ENCODE results near the gene COLEC12. TPM values are rescaled to one million over a fixed set of nuclear protein-coding genes. Genes with fewer than 3 reads are reported as not detected.

Gene COLEC12
- polyA plus RNA-seq, 1 donor (not counting 4 experiments of a cell fraction or from before 2014, with no cell fraction given), result not detected

GRCh38 chr18:334575-335132 is 165.8 kb downstream of the COLEC12 start:
- Histone ChIP-seq H3K36me3 (ENCODE audit: control insufficient read depth in 2 of 2, extremely low read depth in 1 of 2, insufficient read depth in 2 of 2, low read length in 2 of 2) (no peaks in the 10 kb centered on the region), H2AFZ (ENCODE audit: control insufficient read depth, low read length) (no peak overlapping the region), H3K9me1 (ENCODE audit: control insufficient read depth, extremely low read depth, insufficient read depth, low read length) (no peaks in the 10 kb centered on the region), H3K79me2 (ENCODE audit: control insufficient read depth, insufficient read depth, low read length) (no peaks in the 10 kb centered on the region), H3K27me3 (ENCODE audit: control insufficient read depth, extremely low read depth, insufficient read depth, low read length) (no peaks in the 10 kb centered on the region), H3K9me3 (ENCODE audit: control insufficient read depth, low read depth, low read length) (no peaks in the 10 kb centered on the region), H3K4me2 (ENCODE audit: control insufficient read depth, extremely low read depth, insufficient read depth, low read depth, low read length) (no peak overlapping the region), H3K27ac (ENCODE audit: control insufficient read depth, insufficient read depth, low read length) (no peak overlapping the region), H3K4me3 (ENCODE audit: control insufficient read depth in 2 of 3, extremely low read depth in 1 of 3, insufficient read depth in 2 of 3, low read depth in 1 of 3, low read length in 3 of 3) (no peak overlapping the region), H3K9ac (ENCODE audit: control insufficient read depth, extremely low read depth, insufficient read depth, low read length) (no peak overlapping the region), H3K4me1 (ENCODE audit: control insufficient read depth, extremely low read depth, insufficient read depth, low read length) (no peaks in the 10 kb centered on the region), H4K20me1 (ENCODE audit: control insufficient read depth, extremely low read depth, insufficient read depth, low read length) (no peaks in the 10 kb centered on the region)
- dilution Hi-C loops (cut with MboI; ENCODE audit: extremely low pct_ligation_motif_present, low sequenced_read_pairs), result no loop called here
- no peak for TF ChIP-seq EZH2 (IDR thresholded peaks at IDR 0.05; ENCODE audit: low read length)
- TF ChIP-seq CTCF (optimal IDR thresholded peaks at IDR 0.05 in 1 of 3, IDR thresholded peaks at IDR 0.05 in 1 of 3, conservative IDR thresholded peaks at IDR 0.05 in 1 of 3; ENCODE audit: extremely low read depth in 1 of 3, insufficient read depth in 2 of 3, low read length in 3 of 3), result no peak
- no peak for DNase-seq (ENCODE audit: low read depth, low spot score)
- FAIRE-seq, result no peak

GRCh38 chr18:332721-333510 is 167.6 kb downstream of the COLEC12 start:
- TF ChIP-seq CTCF (optimal IDR thresholded peaks at IDR 0.05 in 1 of 3, IDR thresholded peaks at IDR 0.05 in 1 of 3, conservative IDR thresholded peaks at IDR 0.05 in 1 of 3; ENCODE audit: extremely low read depth in 1 of 3, insufficient read depth in 2 of 3, low read length in 3 of 3) (no peak), EZH2 (IDR thresholded peaks at IDR 0.05; ENCODE audit: low read length) (no peak)

More at GRCh38 chr18:332721-333510, 167.6 kb downstream of the COLEC12 start:
- FAIRE-seq (no peak), DNase-seq (ENCODE audit: low read depth, low spot score) (no peak)
- Histone ChIP-seq H3K79me2 (ENCODE audit: control insufficient read depth, insufficient read depth, low read length) (no peaks in the 10 kb centered on the region), H3K4me1 (ENCODE audit: control insufficient read depth, extremely low read depth, insufficient read depth, low read length) (no peaks in the 10 kb centered on the region), H2AFZ (ENCODE audit: control insufficient read depth, low read length) (no peak overlapping the region), H3K9ac (ENCODE audit: control insufficient read depth, extremely low read depth, insufficient read depth, low read length) (no peak overlapping the region), H3K9me1 (ENCODE audit: control insufficient read depth, extremely low read depth, insufficient read depth, low read length) (no peaks in the 10 kb centered on the region), H4K20me1 (ENCODE audit: control insufficient read depth, extremely low read depth, insufficient read depth, low read length) (no peaks in the 10 kb centered on the region), H3K4me3 (ENCODE audit: control insufficient read depth in 2 of 3, extremely low read depth in 1 of 3, insufficient read depth in 2 of 3, low read depth in 1 of 3, low read length in 3 of 3) (no peak overlapping the region), H3K4me2 (ENCODE audit: control insufficient read depth, extremely low read depth, insufficient read depth, low read depth, low read length) (no peak overlapping the region), H3K27ac (ENCODE audit: control insufficient read depth, insufficient read depth, low read length) (no peak overlapping the region), H3K27me3 (ENCODE audit: control insufficient read depth, extremely low read depth, insufficient read depth, low read length) (no peaks in the 10 kb centered on the region), H3K36me3 (ENCODE audit: control insufficient read depth in 2 of 2, extremely low read depth in 1 of 2, insufficient read depth in 2 of 2, low read length in 2 of 2) (no peaks in the 10 kb centered on the region), H3K9me3 (ENCODE audit: control insufficient read depth, low read depth, low read length) (no peaks in the 10 kb centered on the region)
- dilution Hi-C loops (cut with MboI; ENCODE audit: extremely low pct_ligation_motif_present, low sequenced_read_pairs), result no loop called here

All from keratinocyte (primary cell).